Activated naive CD4-positive, alpha-beta T cell treated with Interleukin-2 at 50 U/mL for 16 hours (primary cell): ENCODE measurements around the gene OR6K2.
"Not testable (repeated sequence)": the region's sequence is repeated elsewhere in the genome, so short reads cannot be mapped to it uniquely, and the experiment has no call there.

ENCODE experiments used
- DNase-seq: peaks from one replicate; pipeline ENCODE4 v3.0.0-alpha.2; 2020

The OR6K2 gene, protein sequence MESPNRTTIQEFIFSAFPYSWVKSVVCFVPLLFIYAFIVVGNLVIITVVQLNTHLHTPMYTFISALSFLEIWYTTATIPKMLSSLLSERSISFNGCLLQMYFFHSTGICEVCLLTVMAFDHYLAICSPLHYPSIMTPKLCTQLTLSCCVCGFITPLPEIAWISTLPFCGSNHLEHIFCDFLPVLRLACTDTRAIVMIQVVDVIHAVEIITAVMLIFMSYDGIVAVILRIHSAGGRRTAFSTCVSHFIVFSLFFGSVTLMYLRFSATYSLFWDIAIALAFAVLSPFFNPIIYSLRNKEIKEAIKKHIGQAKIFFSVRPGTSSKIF

DNA sequence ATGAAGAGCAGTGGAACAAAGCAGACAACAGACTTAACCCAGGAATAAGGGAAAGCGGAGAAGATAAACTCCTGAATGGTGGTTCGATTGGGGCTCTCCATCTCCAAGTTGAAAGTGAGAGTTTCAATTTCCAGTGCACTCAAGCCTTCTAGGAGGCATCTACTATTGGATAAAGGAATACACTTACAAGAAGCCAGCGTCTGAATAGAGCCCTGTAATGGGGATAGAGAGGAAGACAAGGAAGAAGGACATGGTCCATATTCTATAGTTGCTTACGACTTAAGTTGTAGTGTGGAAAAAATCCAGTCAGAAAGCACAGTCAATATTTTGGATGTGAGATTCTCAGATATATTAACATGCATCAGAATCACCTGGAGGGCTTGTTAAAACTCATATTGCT lies at the start of gene OR6K2:
TSS of gene OR6K2 (minus strand) at position 101 of the 400 bp plus-strand sequence. CDS start at position 101, 0 bp downstream.
- DNase-seq = no peak

DNA sequence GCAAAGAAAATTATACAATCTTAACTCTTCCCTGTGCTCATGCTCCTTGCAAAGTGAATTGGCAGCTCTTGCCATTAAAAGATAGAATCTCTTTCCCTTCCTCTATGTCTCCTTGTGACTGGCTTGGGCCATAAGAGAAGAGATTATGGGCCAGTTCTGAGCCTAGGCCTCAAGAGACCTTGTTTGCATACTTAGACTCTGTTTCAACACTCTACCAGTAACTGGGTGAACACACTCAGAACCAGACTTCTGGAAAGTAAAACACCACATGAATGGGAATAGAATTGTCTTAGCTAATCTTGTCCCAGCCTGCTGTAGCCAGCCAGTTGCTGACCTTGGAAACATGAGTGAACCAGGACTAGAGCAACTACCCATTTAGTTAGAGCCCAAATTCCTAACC lies 35.4 kb upstream of the OR6K2 start:
- DNase-seq = no peak

DNA sequence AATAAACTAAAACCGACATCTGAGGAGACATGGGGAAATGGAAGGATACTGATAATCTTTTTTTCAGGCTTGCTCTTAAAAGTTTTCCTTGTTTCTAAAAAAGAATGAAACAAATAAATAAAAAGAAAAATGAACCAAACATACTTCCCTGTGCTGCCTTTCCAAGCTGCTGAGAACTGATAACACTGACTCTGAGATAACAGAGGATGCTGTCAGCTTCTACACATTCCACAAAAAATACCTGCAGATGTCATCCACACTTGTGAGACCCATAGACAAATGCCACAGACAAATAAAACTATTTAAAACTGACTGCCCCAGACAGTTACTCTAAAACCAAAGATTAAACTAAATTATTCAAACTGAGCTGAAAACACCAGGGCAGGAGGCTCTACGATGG lies 32.1 kb upstream of the OR6K2 start:
- DNase-seq = no peak

DNA sequence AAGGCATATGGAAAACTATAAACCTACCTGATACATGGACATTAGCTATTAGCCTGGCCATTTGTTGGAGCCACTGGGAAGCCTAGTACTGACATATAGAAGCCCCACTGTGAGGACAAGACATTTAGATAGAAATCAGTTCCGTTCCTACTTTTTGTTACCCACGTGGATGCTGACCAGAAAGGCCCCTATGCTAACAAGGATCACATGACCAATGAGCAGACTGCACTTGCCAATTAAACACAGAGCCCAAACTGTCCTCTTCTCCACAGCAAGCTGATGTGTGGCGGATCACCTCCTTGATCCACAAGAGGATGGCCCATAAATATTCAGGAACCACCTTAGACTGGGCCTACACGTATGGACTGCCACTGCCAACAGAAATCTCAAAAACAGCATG lies 31.3 kb upstream of the OR6K2 start:
- DNase-seq = no peak

DNA sequence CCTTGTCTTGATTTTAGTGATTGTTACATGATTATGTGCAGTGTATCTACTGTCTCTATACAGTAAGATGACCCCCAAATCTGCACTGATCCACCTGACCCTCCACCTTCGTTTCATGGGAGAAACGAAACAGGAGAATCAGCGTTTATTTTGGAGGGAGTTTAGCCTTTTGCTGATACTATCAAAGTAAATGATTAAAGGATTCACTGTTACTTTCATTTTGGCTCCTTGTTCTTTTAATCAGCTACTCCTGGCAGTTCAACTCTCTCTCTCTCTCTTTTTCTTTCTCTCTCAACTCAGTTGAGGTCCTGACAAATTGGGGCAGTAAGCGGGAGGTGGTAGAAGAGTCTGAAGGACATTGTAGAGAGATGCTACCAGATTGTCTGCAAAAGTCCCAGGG lies 30.0 kb upstream of the OR6K2 start:
- no peak for DNase-seq

DNA sequence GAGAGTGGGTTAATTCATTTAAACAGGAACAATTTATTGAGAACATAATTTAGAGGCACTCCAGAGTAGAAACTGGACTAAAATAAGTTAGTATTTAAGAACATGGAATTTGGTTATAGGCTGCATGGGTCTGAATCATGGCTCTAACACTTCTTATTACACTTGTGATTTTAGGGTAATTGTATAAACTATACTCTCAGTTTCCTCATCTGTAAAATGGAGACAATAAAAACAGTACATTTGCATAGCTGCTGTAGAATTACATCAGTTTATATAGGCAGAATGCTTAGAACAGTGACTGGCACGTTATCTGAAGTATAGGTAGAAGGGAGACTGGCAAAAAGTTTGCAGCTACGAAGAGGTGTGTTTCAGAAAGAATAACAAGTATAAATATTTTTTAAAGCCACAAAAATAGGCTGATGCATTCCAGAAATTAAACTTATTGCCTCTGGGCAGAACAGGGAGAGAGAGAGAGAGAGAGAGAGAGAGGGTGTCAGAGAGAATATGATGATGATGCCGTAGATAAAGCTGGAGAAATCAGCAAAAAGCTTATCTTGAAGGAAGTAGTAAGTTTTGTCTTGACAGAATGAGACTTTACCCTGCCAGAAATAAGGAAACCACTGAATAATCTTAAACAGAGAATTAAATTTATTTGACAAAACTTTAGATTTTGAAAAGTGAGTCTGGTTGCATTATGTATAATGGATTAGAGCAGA lies 28.2 kb upstream of the OR6K2 start:
- DNase-seq = no peak

DNA sequence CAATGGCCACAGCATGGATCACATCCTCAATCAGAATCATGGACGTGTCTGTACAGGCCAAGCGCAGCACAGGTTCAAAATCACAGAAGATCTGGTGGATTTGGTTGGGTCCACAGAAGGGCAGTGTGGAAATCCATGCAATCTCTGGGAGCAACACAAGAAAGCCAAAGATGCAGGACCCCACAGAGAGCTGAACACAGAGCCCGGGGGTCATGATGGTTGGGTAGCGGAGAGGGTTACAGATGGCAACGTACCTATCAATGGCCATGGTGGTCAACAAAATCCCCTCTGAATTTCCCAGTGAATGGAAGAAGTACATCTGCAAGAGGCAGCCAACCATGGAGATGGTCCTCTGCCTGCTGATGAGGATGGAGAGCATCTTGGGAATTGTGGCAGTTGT lies 24.0 kb upstream of the OR6K2 start:
- DNase-seq = no peak

DNA sequence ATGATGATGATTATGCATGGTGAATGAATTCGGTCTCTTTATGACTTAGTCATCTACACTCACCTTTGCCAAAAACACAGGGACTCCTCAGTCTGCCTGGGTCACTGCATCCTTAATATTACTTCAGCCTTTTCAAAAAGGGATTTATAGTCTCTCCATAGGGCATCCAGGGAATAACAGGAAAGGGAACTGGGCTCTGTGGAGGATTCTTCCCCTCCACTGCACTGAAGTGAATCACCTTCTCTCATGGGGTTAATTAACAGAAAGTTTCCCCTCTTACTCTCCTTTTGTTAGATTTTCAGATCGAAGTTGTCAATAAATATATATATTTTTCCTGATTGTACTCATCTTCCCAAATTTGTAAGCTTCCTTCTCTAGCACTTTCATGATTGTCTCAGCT lies 20.2 kb upstream of the OR6K2 start, which contains the start of gene OR6K3:
TSS of gene OR6K3 (minus strand) at position 101 of the 400 bp plus-strand sequence. CDS start 2,605 bp downstream, outside the sequence.
- DNase-seq = no peak

DNA sequence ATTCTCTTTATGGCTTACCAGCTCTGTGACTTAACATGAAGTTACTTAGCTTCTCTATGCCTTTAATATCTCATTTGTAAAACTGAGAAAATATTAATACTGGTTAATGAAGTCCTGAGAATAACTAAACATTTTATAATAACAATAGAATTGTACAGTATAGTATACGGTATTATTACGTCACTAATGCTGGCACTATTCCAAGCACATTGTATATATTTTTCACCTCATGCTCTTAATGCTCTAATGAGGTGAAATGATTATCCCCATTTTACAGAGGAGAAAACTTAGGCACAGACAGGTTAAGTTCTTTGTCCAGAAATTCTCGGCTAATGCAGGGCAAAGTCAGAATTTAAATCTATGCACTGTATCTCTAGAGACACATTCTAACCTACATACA lies 19.2 kb upstream of the OR6K2 start:
- DNase-seq = no peak

DNA sequence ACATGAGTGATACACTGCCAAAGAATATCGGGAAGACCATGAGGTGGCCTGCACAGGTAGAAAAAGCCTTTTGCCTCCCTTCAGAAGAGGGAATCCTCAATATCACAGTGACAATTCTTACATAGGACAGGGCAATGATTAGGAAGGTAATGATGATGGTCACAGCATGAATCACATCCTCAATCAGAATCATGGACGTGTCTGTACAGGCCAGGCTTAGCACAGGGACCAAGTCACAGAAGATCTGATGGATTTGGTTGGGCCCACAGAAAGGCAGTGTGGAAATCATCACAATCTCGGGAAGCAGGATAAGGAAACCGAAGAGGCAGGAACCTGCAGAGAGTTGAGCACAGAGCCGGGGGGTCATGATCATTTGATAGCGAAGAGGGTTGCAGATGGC lies 16.9 kb upstream of the OR6K2 start:
- no peak for DNase-seq

DNA sequence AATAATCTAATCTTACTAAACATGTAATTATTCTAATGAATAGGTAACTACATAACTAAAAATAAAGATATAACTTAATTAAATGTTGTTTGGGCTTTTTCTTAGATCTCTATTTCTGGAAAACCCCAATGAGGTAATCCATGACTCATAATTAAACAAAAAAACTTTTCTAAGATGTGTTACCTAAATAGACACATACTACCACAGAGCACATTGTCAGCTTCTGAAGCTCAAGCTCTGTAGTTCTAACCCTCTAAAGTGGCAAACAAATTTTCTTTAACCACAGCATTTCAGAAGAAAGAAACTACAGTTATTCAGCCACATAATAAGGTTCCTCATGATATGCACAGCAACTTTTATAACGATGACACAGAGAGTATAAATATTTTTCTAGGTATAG lies 15.9 kb upstream of the OR6K2 start:
- DNase-seq = no peak

DNA sequence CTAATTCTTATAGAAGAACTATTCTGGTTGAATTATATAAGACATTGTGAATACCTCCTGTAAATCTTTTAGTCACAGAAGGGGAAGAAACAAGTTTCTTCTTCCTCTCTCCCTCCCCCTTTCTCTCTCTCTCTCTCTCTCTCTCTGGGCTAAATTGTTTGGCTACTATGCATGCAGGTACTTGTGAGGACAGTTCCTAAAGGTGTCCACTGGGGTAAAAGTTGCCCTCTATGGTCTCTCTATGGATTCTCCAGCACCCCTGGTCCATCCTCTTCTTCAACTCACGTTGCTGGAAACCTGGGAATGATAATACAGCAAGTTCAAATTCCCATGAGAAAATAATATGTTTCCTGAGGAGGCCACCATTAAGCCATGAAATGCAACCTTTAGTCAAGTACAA lies 14.3 kb upstream of the OR6K2 start:
- no peak for DNase-seq

DNA sequence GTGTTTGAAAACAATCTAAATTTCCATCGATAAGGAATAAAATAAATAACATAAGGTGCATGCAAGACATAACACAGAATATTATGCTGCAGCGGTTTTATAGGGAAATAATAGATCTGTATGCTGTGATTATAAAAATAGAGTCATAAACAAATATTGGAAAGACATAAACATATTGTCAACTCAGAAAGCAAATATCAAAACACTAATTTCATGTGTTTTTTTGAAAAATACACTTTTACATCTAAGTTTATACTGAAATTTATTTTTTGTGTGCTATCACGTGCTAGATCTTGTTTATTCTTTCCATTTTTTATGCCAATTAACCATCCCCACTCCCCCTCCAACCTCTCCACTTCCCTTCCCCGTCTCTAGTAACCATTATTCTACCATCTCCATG lies 10.6 kb upstream of the OR6K2 start:
- no peak for DNase-seq

DNA sequence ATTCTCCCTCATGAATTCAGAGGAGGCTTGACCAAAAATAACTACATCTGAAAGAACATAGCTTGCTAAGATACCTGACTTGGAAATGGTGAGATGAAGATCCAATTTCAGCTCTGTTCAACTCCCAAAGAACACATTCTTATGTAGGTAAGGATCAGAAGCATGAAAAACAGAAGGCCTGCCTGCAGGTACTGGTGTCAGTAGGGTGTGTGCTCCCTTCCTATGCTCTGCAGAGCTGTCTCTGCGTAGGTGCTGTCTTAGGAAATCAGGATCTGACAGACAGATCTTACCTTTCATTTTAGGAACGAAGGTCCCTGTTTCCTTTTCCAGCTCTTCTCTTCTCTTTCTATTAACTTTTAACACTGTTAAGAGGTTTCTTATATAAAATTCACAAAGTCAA lies 5.6 kb upstream of the OR6K2 start:
- no peak for DNase-seq

DNA sequence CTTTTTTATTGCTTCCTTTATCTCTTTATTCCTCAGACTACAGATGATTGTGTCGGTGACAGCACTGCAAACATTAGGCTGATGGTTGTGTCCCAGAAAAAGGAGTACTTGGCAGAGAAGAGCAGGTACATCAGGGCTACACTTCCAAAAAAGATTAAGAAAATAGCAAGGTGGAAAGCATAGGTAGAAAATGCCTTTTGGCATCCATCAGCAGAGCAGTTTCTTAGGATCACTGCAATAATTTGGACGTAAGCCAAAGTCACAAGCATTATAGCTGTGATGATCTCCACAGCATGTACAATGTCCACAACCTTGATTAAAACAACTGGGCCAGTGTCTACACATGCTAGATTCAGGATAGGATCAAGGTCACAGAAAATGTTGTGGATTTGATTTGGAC lies 5.9 kb downstream of the OR6K2 start:
- DNase-seq = no peak

DNA sequence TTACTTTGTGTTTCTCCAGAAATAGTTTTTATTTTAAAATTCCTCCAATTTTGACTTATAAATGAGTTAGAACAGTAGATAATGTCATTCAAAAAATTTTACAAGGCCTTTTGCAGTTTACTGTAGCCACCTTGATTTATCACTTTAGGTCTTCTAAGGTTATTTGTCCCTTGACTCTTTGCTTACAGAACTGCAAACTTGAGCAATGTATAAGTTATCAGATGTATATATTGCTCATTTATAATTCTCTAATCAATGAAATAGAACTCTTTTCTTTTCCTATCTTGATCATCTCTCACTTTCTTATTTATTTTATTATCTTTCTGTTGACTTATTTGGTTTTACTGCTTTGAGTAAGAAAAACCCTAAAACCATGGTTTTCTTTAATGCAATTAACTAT lies 8.1 kb downstream of the OR6K2 start:
- no peak for DNase-seq

DNA sequence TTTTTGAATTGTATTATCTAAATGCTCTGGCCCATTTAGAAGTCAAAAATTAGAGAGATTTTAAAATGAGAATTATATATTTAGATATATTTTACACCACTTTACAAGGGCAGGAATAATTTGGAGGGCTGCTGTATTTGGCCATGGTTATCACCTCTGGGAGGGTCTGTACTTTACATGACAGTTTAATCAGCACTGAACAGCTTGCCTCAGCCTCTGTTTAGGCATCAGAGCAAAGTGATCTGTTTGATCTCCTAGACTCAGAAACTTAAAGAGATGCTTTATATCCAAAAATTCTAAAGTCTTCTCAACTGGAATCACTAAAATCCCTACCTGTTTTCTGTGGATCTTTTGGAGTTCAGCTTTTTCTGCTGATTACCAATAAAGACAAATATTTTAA lies 8.5 kb downstream of the OR6K2 start:
- DNase-seq = no peak

DNA sequence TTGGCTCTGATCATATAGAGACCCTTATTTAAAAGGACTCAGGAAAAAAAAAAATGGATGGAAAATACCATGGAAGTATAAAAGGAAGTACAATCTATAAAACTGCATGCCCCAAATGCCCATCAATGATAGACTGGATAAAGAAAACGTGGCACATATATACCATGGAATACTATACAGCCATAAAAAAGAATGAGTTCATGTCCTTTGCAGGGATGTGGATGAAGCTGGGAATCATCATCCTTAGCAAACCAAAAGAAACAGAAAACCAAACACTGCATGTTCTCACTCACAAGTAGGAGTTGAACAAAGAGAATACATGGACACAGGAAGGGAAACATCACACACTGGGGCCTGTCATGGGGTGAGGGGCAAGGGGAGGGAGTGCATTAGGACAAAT lies 9.3 kb downstream of the OR6K2 start:
- DNase-seq = not testable (repeated sequence)

DNA sequence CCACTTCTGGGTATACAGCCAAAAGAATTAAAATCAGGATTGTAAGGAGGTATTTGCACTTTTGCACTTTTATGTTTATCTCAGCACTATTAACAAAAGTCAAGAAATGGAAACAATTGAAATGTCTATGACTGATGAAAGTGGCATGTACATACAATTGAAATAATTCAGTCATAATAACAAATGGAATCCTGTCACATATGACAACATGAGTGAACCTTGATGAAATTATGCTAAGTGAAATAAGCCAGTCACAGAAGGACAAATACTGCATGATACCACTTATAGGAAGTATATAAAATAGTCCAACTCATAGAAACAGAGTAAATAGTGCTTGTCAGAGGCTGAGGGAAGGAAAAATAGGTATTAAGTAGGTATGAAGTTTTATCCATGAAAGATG lies 10.6 kb downstream of the OR6K2 start:
- no peak for DNase-seq

DNA sequence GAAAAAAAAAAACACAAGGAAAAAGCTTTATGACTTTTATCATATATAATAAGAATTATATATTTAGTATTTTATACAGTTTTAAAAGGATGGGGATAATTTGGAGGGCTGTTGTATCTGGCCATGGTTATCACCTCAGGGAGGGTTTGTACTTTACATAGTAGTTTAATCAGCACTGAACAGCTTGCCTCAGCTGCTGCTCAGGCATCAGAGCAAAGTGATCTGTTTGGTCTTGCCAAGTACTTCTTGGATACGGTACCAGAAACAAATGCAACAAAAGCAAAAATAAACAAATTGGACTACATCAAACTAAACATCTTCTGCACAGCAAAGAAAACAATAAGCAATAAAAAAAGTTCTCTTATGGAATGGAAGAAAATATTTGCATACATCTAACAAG lies 11.3 kb downstream of the OR6K2 start:
- DNase-seq = no peak

DNA sequence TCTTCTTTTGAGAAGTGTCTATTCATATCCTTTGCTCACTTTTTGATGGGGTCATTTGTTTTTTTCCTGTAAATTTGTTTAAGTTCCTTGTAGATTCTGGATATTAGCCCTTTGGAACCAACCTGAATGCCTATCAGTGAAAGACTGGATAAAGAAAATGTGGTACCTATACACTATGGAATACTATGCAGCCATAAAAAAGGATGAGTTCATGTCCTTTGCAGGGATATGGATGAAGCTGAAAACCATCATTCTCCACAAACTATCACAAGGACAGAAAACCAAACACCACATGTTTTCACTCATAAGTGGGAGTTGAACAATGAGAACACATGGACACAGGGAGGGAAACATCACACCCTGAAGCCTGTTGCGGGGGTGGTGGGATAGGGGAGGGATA lies 12.1 kb downstream of the OR6K2 start:
- not testable (repeated sequence) for DNase-seq

DNA sequence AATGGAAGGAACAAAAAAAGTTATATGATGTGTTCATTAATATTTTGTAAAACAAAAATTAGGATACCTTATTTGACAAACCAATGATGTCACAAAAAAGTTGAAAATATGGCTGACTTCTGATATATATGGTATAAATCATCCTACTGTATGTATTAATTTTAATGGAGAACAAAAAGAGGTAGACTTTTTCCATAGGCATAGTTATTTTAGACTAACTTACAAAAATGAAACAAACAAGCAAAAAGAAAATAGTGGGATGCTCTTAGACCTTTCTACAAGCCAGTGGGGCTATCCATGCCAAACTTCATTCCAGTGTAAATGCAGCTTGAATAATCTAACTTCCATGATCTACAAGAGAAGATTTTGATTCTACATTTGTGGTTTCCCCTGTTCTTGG lies 13.4 kb downstream of the OR6K2 start:
- DNase-seq = no peak

DNA sequence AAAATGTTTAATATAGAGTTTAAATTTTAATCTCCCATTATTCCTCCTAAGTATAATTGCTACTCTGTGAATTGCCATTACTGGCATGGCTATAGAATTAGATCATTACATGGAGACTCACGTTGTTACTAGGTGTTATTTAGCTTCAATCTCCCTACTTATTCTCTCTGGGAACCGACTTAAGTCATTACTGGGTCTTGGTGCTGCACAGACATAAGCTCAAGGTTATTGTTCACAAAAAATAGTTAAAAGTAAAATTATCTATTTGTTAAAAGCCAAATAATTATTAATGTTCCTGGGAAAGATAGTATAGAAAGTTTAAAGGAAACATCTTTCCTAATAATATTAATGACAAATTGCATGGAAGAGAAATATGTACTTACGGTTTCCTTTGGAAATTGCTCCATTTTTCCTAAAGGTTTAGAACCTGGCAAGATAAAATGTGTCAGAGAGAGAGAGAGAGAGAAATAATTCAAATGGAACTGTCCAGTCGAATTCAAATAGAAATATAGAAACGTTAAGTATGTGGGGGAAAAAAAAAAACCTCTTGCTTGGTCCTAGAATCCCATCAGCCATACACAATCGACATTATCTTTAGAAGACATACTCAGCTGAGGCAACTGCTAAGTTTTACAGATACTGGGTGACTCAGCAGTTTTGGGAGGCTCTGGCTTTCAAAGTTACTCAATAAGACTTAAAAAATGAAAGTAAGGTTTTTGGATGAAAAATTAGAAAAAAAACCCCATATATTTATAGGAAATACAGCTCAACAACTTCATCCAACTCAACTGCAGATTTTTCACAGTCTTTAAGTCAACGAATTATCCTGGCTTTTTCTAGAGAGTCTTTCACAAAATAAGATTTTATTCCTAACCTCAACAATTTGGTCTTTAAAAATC lies 14.1 kb downstream of the OR6K2 start, which contains the start of gene SPTA1:
TSS of gene SPTA1 (minus strand) at position 605 of the 899 bp plus-strand sequence. CDS start at position 407, 198 bp downstream.
- DNase-seq = no peak
